HFF-Myc (cell line): Measurements from ENCODE around the gene HIVEP3.

ENCODE experiments used
- DNase-seq: peaks from one replicate; pipeline ENCODE4 v3.0.0-alpha.2; 2011; ENCODE audit warnings: low read depth; ENCODE audit errors: extremely low read depth
- H3K4me3 ChIP-seq: replicated peaks from 2 replicates; pipeline ENCODE4 v1.5.1; 2011; ENCODE audit warnings: low read depth, mild to moderate bottlenecking, control low read depth, low read length
- TF ChIP-seq, protein P1 (sequence below): IDR thresholded peaks from 2 replicates; pipeline ENCODE4 v1.5.1; 2012; ENCODE audit warnings: mild to moderate bottlenecking, low read depth, low read length, control low read depth; ENCODE audit errors: missing control alignments

The HIVEP3 gene

DNA sequence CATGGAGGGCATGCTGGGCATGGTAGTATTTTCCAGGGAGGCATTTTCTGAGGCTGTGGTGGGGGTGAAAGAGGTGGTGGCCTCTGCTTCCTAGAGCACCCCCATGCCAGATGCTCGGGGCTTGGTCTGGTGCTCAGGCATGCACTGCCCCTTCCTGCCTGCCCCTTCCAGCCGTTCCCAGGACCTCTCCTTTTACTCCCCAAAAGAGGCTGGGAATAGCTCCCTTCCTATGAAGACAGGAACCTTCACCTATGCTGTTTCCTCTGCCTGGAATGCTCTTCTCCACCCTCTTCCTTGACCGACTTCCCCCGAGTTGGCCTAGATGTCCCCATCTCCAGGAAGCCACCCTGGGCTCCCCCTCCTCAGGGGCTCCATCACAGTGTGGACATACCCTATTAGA, 443.4 kb downstream of the HIVEP3 start:
- TF ChIP-seq, protein P1, sequence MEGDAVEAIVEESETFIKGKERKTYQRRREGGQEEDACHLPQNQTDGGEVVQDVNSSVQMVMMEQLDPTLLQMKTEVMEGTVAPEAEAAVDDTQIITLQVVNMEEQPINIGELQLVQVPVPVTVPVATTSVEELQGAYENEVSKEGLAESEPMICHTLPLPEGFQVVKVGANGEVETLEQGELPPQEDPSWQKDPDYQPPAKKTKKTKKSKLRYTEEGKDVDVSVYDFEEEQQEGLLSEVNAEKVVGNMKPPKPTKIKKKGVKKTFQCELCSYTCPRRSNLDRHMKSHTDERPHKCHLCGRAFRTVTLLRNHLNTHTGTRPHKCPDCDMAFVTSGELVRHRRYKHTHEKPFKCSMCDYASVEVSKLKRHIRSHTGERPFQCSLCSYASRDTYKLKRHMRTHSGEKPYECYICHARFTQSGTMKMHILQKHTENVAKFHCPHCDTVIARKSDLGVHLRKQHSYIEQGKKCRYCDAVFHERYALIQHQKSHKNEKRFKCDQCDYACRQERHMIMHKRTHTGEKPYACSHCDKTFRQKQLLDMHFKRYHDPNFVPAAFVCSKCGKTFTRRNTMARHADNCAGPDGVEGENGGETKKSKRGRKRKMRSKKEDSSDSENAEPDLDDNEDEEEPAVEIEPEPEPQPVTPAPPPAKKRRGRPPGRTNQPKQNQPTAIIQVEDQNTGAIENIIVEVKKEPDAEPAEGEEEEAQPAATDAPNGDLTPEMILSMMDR, result no peak
- H3K4me3 ChIP-seq, result no peak overlapping the region
- no peak for DNase-seq

DNA sequence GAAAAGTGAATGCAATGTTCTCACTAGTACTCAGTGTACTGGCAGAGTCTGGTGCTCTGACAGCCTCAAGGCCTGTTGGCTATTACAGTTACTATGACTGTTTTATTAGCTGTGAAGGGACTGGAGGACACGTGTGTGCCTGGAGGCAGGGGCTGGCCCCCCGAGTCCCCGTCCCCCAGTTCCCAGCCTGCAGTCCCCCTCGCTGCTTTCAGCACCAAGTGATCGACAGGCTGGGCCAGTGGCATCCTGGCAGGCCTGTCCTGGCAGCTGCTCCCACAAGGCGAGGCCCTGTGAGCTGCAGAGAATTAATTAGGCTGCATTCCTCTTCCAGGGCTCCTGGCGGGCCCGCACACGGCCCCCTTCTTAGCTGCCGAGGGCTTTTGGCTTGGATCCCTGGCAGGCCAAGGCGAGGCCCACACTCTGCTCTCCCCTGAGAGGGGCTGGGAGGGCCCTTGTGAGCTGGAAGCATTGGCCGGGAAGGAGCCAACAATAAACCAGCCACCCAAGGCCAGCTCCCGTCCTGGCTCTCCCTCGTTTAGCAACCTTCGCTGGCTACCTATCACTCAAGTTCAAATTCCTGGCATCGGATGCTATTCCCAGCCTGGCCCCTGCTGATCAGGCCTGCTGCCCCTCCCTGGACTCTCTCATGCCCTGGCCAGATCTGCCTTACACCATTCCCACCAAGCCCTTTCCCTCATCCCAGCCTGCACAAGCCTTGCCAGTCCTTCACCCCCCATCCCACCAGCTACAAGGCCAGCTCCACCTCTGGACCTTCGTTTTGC, 444.0 kb downstream of the HIVEP3 start:
- TF ChIP-seq, protein P1, result no peak

DNA sequence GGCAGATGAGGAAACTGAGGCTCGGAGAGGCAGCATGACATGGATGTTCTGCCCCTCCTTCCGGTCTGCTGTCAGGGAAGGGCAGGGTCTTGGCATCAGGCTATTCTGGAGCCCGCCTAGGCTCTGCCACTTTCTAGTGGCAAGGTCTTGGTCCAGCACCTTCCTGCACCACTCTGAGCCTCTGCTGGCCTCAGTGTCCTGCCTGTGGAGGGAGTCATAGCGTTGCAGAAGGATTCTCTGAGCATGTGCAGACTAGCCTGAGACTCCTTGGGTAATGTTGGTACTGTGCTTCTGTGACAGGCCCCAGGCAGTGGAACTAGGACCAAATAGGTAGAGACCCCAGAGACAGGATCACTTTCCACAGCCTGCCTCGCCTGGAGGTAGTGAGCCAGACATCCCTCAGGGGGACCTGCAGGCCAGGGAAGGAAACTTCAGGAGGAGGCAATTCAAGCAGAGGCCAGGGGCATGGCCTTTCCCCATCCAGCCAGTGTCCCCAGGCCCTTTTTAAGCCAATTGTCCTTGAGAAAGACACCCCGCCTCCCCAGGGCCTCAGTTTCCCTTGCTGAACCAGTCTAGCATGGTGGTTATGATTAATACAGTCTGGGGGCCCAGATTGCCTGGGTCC, 444.9 kb downstream of the HIVEP3 start:
- H3K4me3 ChIP-seq, result no peak overlapping the region
- TF ChIP-seq, protein P1, result no peak
- no peak for DNase-seq

More for the DNA sequence above, 444.0 kb downstream of the HIVEP3 start:
- H3K4me3 ChIP-seq, result no peak overlapping the region
- DNase-seq, result no peak

DNA sequence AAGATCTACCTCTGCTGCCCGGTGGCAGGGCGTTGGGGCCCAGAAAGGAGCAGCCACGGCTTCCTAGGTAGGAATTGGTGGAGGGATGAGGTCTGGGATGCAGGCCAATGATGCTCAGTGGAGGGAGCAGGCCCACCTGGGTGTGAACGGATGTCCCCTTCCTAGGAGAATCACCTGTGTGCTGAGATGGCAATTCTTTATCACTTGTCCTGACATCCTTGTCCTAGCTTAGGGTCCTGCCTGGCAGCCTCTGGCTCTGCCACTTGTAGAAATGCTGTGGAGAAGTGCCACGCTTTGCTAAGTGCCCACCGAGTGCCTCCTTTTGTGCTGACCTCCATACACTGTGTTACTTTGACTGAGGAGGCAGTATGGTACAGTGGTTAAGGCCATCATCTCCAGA, 447.1 kb downstream of the HIVEP3 start:
- TF ChIP-seq, protein P1, result no peak
- no peak overlapping the region for H3K4me3 ChIP-seq
- no peak for DNase-seq

DNA sequence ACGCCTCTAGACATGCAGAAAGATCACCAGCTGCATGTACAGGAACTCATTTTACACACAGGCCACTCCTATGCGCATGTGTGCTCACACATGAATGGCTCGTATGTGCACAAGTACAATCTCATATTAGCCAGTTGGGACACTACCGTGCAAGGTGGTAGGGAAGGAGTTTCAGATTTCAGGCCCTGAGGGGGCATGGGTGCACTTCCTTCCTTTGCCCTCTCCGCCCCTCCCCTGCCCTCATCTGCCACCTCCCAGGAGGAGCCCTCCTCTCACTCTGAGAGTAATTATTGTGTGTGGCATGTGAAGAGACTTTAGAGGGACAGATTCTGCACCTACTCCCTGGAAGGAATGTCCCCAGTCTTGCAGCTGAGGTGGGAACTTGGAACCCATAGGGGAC, 449.0 kb downstream of the HIVEP3 start:
- no peak overlapping the region for H3K4me3 ChIP-seq
- TF ChIP-seq, protein P1, result no peak
- DNase-seq, result no peak

DNA sequence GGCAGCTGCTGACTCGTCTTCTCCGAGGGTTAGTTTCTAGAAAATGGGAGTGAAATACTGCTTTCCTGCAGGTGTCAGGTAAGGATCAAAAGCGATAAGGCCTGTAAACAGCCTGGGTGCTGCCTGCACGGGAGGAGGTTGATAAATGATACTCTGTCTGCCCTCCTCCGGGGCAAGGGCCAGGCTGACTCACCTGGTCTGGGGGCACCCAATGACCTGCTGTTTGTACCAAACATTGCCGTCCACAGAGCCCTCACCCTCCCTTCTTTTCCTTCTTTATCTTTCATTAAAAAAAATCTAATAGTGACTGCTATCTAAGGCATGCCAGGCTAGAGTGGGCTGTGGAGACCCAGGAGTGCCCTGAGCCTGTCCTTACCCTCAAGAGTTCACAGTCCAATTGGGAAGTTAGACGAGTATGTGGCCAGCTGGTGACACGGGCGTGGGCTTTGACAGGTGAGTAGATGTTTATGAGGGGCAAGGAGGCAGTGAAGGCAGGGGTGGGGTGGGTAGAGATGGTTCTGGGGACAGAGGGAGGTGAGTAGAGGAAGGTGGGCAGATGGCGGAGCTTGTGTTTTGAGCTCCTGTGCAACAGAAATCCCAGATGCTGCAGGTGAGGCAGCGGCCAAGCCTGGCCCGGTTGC, 450.5 kb downstream of the HIVEP3 start:
- DNase-seq, result no peak
- H3K4me3 ChIP-seq, result no peak overlapping the region
- TF ChIP-seq, protein P1, result no peak
